NCI-H2107 treated with DMSO at 0.1 percent for 48 hours (cell line): ENCODE results near the gene AUNIP.
"Not testable (repeated sequence)": the region's sequence is repeated elsewhere in the genome, so short reads cannot be mapped to it uniquely, and the experiment has no call there.

Source experiments
- DNase-seq: peaks from one replicate; lab custom pipeline; 2025; ENCODE audit not compliant: unreplicated experiment; lab: John Stamatoyannopoulos, UW

AUNIP gene

GRCh38 chr1:25867210-25867991 lies 8.1 kb upstream of the AUNIP start:
- DNase-seq = no peak

- no peak for DNase-seq
Measured at GRCh38 chr1:25866288-25866687, 7.0 kb upstream of the AUNIP start.

GRCh38 chr1:25864434-25864833 lies 5.2 kb upstream of the AUNIP start:
- DNase-seq = no peak

GRCh38 chr1:25863486-25864262 lies 4.4 kb upstream of the AUNIP start:
- no peak for DNase-seq

GRCh38 chr1:25862785-25863485 lies 3.7 kb upstream of the AUNIP start:
- no peak for DNase-seq

- DNase-seq = no peak
Measured at GRCh38 chr1:25861316-25862286, 2.3 kb upstream of the AUNIP start.

GRCh38 chr1:25858494-25858893 lies 763 bp downstream of the AUNIP start:
- DNase-seq = no peak

- DNase-seq = no peak
Measured at GRCh38 chr1:25856856-25857255, 2.4 kb downstream of the AUNIP start.

GRCh38 chr1:25854554-25854953 lies 4.7 kb downstream of the AUNIP start:
- peak; percentile 43 for DNase-seq

GRCh38 chr1:25848531-25848930 lies 10.7 kb downstream of the AUNIP start:
- no peak for DNase-seq

- no peak for DNase-seq
Measured at GRCh38 chr1:25847929-25848328, 11.3 kb downstream of the AUNIP start.

- DNase-seq = no peak
Measured at GRCh38 chr1:25845664-25846063, 13.6 kb downstream of the AUNIP start.

GRCh38 chr1:25844536-25845337 lies 14.5 kb downstream of the AUNIP start:
- DNase-seq = no peak

- no peak for DNase-seq
Measured at GRCh38 chr1:25843483-25843882, 15.8 kb downstream of the AUNIP start.

- not testable (repeated sequence) for DNase-seq
Measured at GRCh38 chr1:25839808-25840207, 19.4 kb downstream of the AUNIP start.

GRCh38 chr1:25837262-25837875 lies 21.9 kb downstream of the AUNIP start:
- peak; percentile 54 for DNase-seq

- DNase-seq = no peak
Measured at GRCh38 chr1:25836695-25837094, 22.6 kb downstream of the AUNIP start.

- no peak for DNase-seq
Measured at GRCh38 chr1:25834894-25835293, 24.4 kb downstream of the AUNIP start.

GRCh38 chr1:25833158-25833557 lies 26.1 kb downstream of the AUNIP start:
- no peak for DNase-seq
